Adipose tissue (tissue), 3 donors: ENCODE data around the gene ETV3. TPM values are rescaled to one million over a fixed set of nuclear protein-coding genes. Genes with fewer than 3 reads are reported as not detected.

ENCODE experiments used
- H3K27ac ChIP-seq: one replicate; pipeline ENCODE4 v1.5.1; 2013; ENCODE audit warnings: low read depth, low read length
- WGBS, 3 donors: extraction: QIAGEN DNeasy Blood & Tissue Kit; methylation state at CpG; one replicate each; pipeline ENCODE4 v1.1.7; 2013; 5-methylcytosine and 5-hydroxymethylcytosine counted together
- polyA plus RNA-seq, 3 donors: library from polyadenylated mRNA; stranded (reverse); fragments of 200-250 nt; gene quantifications; one replicate each; pipeline ENCODE4 v1.2.3, GENCODE V29; 2013
- donor health status: healthy with polysubstance abuse.
- donor health status: Bipolar disorder and iron deficiency.
- donor health status: healthy.

ETV3 gene
- polyA plus RNA-seq, 3 donors = 3.4 to 18.4 (median 12.8) TPM

DNA sequence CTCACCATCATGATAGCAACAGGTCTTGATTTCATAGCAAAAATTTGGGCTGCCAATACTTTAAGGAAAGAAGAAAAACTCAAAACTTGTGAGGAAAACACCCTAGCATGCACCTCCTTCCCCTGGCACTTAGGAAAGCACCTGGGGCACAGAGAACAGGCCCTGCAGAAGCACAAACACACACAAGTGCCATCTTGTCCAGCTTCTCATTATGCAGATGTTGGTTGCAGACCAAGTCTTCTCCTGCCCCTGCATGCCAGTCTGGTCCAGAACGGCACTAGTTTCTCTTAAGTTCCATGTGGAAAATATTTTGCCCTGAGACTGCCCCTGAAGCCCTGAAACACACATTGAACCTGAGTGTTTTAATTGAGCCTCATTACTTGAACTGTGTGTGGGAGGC, 6.3 kb upstream of the ETV3 start:
- WGBS, 3 donors = 74 to 89% (median 87%) methylated on average over 1 of the region's 1 CpG
- H3K27ac ChIP-seq = no peak overlapping the region

DNA sequence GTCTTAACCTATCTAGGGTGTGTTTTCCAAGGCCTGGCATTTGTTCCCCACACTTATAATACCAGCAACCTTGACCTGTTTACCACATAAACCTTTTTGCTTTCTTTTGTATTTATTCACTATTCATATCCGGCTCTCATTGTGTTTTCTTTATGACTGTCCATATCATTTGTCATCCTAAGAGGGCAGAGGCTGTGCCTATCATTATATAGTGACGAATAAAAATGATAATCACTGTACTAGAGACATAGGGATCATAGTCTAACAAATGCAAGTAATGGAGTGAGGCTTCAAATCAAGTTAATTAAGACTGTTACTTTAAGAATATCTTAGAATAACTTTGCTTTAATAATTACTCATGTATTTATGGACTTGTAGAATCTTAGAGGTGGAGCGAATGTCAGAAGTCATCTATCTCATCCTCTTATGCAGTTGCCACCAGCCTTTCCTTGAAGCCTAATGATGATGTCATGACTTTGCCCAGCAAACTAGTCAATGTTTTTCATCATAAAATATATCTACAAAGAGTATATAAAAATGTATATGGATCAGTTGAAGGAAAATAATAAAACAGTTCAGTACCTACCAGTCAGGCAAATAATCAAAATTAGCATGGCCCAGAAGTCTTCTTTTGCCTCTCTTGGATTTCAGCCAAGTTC, 4.7 kb upstream of the ETV3 start:
- no peak overlapping the region for H3K27ac ChIP-seq
- WGBS, 3 donors = 81 to 89% (median 88%) methylated on average over 3 of the region's 3 CpGs

DNA sequence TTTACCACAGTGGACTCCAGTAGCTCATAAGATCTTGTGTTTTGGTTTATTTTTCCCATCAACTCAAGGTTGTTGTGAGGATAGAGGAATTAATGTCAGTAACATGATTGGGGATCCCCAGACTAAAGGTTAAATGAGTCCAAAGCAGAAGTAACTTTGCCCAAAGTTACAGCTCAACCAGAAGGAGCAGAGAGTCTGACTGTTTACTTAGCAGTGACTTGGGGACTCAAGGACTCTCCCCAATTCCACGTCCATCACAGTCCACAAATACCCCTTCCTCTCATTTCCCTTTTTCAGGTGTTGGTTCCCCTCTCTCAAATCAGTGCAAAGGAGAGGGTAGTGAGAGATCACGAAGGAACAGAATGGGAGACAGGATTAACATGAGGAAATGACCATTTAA, 4.0 kb upstream of the ETV3 start:
- no peak overlapping the region for H3K27ac ChIP-seq

DNA sequence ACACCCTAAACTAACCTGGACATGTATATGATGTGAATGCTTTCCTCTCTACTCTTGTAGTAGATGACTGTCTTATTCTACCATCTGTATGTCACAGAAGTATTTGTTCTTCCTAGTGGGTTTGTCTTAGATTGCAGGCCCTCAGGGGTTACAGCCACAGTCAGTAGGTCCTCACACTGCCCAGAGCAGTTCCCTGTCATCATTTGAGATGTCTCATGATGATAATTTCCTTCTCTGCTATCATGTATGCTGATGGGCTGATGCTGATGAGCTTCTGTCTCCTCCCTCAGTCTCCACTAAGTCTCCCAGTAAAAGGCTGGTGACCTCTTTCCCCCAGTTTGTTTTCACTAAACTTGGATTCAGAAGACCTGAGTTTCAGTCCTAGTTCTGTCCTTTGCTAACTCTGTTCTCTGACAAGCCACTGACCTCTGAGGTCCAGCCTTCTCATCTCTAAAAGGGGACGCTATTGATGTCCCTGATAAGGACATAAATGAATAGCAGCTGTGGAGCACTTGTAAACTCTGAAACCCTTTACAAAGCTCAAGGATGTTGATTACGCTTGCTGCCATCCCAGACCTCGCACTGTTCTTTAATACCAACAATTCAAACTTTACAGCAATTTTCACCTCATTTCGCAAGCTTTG, 3.1 kb upstream of the ETV3 start:
- 74 to 91% (median 89%) methylated on average over 4 of the region's 4 CpGs for WGBS, 3 donors
- no peak overlapping the region for H3K27ac ChIP-seq

More for the DNA sequence above, 4.0 kb upstream of the ETV3 start:
- WGBS, 3 donors = 61 to 74% (median 66%) methylated on average over 2 of the region's 2 CpGs

DNA sequence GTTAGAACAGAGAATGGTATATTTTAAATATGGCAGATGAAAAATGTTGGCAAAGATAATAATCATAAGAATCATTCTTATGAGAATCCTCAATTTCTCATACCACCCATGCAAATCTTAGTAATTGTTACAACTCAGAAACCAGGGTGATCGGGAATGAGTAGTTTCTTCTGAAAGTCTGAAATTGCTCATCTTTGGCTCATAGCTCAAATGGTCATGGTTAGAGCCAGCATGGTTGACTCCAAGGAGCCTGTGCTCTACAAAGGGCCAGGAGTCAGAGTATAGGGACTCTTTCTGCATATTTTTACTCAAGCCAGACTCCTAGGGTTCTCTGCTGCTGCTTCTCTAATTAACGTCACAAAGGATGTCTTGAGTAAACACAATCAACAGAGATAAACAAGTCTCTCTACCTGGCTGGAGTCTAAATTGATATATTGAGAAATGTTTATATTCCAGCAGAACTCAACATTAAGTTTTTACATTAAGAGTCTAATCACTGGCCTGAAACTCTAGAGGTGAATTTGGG, 1.9 kb upstream of the ETV3 start:
- WGBS, 3 donors = 67 to 82% (median 79%) methylated on average over 2 of the region's 2 CpGs

DNA sequence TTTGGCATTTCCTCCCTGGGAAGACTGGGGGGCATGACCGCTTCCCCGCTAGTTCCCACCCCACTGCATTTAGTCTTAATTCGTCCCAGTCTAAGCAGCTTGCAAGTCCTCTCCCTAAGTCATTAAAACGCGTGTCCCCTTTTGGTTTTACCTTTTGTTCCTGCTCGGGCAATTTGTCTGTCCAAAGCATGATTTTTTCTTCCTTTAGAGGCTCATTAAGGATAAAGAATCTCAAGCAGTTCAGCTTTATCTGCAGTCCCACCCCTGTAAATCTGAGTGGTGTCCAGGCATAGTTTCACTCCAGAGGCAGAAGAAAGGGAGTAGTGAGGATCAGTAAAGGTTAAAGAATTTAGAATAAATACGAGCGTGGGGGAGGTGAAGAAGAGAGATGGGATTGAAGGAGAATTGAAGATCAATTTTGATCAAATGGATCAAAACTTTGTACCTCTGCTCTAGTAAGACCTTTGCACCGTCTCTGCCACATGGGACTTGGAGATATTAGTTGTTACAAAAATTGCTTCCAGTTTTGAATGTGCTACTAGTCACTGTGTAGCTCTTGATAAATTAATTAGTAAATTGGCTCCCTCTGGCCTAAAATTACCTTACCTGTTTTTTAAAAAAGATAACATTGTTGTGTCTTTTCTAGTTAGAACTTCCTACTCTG, 989 bp upstream of the ETV3 start:
- peak overlapping the region; percentile 73 for H3K27ac ChIP-seq
- 20 to 24% (median 22%) methylated on average over 9 of the region's 9 CpGs for WGBS, 3 donors

More for the DNA sequence above, 1.9 kb upstream of the ETV3 start:
- H3K27ac ChIP-seq = no peak overlapping the region

DNA sequence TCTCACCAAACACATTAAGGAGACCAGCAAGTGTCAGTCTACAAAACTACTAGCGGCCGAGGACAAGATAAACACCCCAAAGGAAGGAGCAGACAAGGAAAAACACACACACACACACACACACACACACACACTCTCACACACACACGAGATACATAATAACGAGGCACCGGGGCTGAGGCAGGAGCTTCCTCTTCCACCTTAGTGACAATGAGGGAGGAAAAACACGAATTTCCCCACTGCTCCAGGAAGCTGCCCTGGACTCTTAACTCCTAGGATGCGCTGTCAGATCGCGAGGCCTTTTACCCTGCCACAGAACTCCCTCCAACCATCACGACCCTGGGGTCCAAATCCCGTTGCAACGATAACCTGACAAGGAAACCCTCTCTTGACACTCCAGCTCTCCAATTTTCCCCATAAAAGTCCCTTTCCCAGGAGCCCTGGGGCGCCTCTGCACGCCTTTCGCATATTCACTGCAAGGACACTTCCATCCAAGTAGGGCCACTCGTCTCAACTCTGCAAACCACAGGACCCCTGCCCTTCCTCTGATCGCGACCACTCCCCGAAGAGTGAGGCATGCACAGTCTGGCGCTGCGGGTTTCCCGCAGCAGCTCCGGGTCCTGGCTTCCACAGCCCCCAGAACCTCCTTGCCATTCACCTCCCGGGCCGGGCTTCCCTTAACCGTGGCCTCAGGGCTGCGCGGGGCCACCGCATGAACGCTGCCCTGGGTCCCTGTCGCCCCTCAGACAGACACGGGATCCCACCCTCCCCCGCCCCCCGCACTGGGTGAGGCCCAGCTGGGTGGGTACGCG, 581 bp downstream of the ETV3 start:
- H3K27ac ChIP-seq = peak overlapping the region; percentile 80
- 0 to 1% (median 0%) methylated on average over 33 to 36 of the region's 36 CpGs for whole genome bisulfite sequencing, 3 donors

DNA sequence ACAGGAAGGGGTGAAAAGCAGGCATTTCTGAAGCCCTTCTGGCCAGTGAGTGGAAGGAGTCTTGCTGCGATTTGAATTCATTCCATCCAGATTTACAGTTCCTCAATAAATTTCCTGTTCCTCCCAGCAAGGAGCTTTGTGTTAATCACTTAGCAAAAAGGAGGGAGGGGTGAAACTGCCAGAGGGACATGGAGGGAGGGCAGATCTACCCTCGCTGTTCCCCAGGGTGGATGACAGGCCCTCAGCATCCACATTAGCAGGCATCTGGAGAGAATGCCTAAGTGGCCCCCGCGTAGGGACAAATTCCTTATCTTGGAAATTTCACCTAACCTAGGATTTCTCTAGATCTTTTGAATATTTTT, 1.2 kb downstream of the ETV3 start:
- no peak overlapping the region for H3K27ac ChIP-seq
- WGBS, 3 donors = 5 to 12% (median 9%) methylated on average over 4 of the region's 4 CpGs

DNA sequence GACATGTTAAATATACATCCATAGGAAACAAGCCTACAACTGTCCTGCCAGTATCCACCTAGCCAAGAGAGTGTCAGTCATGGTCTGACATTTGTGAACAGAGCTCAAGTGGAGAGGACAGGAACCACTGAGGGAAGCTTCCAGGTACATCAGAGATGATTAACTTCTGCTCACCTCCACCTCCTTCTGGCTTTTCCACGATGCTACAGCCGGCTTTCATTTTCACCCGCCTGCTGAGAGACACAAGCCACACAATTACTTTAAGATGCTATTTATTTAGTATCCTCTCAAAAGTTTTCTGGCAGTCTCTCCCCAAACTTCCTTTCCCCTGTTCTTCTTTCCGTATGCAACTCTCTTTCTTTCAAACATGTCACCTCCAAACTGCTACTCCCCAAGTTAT, 2.1 kb downstream of the ETV3 start:
- no peak overlapping the region for H3K27ac ChIP-seq
- WGBS, 3 donors = 35 to 55% (median 46%) methylated on average over 4 of the region's 4 CpGs

DNA sequence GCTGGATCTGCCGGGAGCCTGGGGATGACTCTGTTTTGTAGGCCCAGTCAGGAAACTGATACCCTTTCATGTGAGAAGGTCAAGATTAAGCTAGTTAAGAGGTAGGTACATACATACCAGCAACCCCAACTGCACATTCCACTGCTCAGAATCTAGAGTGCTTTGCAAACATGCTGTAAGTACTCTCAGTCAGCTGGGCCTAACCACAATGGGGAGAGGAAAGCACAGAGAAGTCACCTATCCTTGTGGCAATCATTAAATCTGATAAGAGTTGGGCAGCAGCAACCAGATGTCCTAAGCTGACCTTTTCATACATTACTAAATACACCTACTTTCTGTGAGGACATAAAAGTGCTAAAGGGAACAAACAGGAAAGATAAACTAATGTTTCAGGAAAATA, 2.5 kb downstream of the ETV3 start:
- 56 to 78% (median 65%) methylated on average over 1 of the region's 1 CpG for WGBS, 3 donors
- H3K27ac ChIP-seq = no peak overlapping the region

DNA sequence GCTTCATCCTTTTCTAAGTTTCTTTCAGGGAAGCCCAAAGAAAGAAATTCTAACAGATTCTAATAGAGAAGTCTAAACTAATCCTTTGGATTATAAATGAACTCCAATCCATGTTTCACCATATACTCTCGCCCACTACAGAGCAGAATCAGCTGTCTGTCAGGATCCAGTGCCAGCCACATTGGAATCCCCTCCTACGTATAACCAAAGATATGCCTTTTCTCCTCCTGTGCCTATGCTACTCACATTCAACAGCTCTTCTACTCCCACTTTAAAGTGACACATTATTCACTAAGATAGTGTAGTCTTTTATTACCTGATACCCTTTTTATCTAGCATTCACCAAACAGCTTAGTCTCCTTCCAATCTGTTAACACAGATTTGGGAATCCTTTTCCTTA, 3.1 kb downstream of the ETV3 start:
- WGBS, 3 donors = 90 to 97% (median 92%) methylated on average over 2 of the region's 2 CpGs
- no peak overlapping the region for H3K27ac ChIP-seq

DNA sequence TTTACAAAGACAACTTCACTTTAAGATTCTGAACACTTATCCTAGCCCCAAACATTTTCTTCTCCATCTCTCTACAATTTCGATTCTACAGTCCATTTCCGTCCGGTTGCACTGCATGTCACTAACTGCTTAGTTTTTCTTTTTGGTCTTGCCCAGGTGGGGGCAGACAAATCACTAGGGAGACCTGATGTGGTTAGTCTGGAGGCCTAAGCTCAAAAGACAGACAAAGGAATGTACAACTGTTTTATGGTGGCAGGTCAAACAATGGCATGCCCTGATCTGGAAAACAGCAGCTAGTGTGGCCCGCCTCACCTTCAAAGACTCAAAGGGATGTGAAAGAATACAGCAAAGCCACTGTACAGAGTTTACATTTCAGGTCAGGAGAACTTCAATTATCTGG, 3.8 kb downstream of the ETV3 start:
- H3K27ac ChIP-seq = no peak overlapping the region
- WGBS, 3 donors = 93 to 94% (median 94%) methylated on average over 4 of the region's 4 CpGs

DNA sequence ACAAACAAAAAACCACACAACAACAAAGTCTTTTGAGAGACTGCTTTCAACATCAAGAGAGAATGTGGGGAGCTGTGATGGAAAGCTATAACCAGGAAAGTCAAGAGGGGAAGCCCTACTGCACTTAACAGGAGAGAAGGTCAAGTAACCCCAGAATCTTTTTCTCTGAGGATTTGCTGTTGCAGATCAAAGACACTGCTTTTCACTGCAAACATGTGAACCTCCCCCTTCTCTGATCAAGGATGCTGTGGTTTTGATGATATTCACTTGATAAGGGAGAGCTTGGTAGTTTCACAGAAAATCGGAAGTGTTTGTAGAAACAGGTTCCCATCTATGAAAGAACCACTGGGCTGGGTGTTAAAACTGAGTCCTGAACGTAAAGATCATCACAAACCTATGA, 4.8 kb downstream of the ETV3 start:
- 50 to 74% (median 58%) methylated on average over 2 of the region's 2 CpGs for WGBS, 3 donors
- no peak overlapping the region for H3K27ac ChIP-seq

DNA sequence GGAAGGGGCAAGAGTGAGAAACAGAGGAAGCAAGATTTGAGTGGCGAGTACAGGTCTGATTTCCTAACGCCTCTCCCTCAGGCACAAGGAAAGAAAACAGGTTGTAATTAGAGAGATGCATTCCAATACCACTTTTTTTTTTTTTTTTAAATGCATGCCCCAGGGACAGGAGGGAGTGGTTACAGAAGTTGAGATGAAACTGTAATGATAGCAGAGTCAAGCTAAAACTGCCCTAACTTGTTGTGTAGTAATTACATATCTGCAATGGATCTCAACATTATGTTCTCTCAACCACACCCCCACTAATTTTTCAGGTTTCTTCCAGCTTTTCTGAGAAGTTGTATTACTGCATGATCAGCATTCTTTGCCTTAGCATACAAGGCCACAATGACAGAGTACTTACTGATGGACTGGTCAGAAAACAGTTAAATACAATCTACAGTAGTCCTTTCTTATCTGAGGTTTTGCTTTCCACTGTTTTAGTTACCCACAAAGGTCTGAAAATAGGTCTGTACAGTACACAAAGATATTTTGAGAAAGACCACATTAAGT, 5.5 kb downstream of the ETV3 start:
- WGBS, 3 donors = 78 to 93% (median 87%) methylated on average over 2 of the region's 2 CpGs
- no peak overlapping the region for H3K27ac ChIP-seq

DNA sequence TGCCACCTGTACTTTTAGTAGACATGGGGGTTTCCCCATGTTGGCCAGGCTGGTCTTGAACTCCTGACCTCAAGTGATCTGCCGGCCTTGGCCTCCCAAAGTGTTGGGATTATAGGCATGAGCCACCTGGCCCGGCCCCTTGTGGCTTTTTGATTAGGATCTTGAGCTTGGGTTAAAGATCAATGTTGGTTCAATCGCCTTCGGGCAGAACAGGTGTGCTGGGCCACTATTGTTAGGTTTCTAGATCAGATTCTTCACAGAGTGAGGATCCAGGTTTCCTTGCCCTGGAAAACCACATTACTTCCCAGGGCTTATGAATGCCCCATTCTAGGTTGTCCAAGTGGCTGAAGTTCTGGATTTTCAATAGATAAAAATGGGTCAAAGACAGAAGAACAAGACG, 6.1 kb downstream of the ETV3 start:
- H3K27ac ChIP-seq = no peak overlapping the region
- 74 to 93% (median 90%) methylated on average over 5 of the region's 5 CpGs for WGBS, 3 donors

DNA sequence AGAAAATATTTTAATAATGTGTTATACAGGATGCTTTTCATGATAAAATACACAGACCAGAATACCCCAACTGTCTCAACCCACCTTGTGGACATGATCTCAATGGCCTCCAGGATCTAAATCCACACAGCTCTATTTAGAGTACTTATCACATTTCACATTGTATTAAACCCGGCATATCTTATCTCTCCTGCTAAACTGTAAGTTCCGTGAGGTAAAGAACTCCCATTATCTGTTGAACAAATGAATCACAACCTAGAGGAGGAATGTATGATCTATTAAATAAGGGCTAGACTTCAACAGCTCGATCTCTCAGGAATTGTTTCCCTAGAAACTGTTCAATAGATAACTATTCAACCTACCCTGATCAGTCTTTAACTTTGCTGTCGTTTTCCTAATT, 6.9 kb downstream of the ETV3 start:
- H3K27ac ChIP-seq = no peak overlapping the region
- WGBS, 3 donors = 48 to 89% (median 88%) methylated on average over 4 of the region's 4 CpGs

DNA sequence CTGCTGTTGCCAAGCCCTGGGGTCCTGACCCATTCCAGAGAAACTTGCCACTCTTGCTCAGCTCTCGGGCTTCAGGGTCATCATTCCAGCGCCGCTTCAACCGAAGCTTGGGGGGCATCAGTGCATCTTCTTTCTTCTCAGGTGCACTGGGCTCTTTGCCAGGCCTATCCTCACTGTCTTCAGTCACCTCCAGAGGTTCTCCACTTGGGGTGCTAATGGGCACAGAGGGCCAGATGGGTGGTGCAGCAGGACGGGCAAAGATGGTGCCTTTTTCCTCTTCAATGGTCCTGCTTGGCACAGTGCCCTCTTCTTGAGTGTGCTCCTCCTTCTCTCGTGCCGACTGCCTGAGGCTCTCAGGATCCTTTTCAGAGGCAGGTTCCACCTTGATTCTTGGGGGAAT, 13.3 kb downstream of the ETV3 start:
- no peak overlapping the region for H3K27ac ChIP-seq
- 83 to 88% (median 83%) methylated on average over 7 of the region's 7 CpGs for WGBS, 3 donors

DNA sequence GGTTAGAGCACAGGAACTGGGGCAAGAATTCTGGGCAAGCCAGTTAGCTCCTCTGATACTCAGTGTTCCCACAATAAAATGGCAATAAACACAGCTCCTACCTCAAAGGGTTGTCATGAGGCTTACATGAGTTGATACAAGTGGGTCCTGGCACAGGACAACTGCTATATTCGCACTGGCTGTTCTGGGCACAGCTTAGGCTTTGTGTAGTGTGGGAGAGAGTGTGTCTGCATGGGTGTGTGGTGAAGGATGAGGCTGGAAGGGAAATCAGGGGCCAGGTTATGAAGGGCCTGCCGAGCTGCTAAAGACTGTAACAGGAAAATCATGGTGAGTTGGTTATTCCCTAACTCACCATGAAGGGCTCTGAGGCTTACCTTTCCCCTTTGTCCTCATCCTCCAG, 18.7 kb downstream of the ETV3 start:
- 86 to 98% (median 93%) methylated on average over 2 of the region's 2 CpGs for WGBS, 3 donors
- no peak overlapping the region for H3K27ac ChIP-seq

DNA sequence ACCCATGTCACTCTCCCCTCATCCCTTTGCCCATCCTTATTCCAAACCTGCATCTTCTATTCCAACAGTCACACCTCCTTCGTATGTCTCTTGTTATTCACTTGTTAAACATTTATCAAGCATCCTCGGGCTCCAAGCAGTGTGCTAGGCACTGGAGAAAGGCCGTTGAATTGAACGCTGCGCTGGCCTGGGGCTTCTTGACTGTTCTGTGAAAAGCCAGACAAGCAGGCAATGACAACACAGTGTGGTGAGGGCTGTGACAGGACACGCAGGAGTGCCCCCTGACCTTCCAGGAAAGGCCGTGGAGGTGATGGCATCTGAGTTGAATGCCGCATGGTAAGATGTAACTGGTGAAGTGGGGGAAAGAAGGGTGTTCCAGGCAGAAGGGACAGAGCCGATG, 19.2 kb downstream of the ETV3 start:
- 87 to 95% (median 92%) methylated on average over 9 of the region's 9 CpGs for WGBS, 3 donors
- H3K27ac ChIP-seq = no peak overlapping the region
